Neural cell (in vitro differentiated cells): ENCODE measurements around the gene PHACTR3. TPM values are rescaled to one million over a fixed set of nuclear protein-coding genes. Genes with fewer than 3 reads are reported as not detected.

ENCODE experiments used
- H2AFZ ChIP-seq: fragments of 200-600, 300-800 bp; sonication (generic), shearing (Covaris generic); 2 replicates; pipeline ENCODE4 v1.6.0; 2014; ENCODE audit warnings: low read depth, mild to moderate bottlenecking, antibody characterized with exemption, low read length, moderate library complexity
- H3F3A ChIP-seq: fragments of 200-600 bp; shearing (Covaris generic); 2 replicates; pipeline ENCODE4 v1.6.1; 2016; ENCODE audit warnings: mild to moderate bottlenecking, moderate library complexity, mixed read lengths, antibody characterized with exemption, low read length; ENCODE audit not compliant: insufficient read depth, poor library complexity, severe bottlenecking
- H3K27ac ChIP-seq: fragments of 200-600, 300-800 bp; sonication (generic), shearing (Covaris generic); 2 replicates; pipeline ENCODE4 v1.5.1; 2014; ENCODE audit warnings: mild to moderate bottlenecking, low read length, moderate library complexity
- H3K27me3 ChIP-seq: fragments of 300-800, 200-600 bp; sonication (generic), shearing (Covaris generic); 2 replicates; pipeline ENCODE4 v1.6.0; 2014; ENCODE audit warnings: mild to moderate bottlenecking, low read depth, low read length, moderate library complexity; ENCODE audit not compliant: insufficient read depth
- H3K36me3 ChIP-seq: fragments of 300-800, 200-600 bp; sonication (generic), shearing (Covaris generic); 2 replicates; pipeline ENCODE4 v1.5.1; 2014; ENCODE audit warnings: mild to moderate bottlenecking, antibody characterized with exemption, low read length, moderate library complexity; ENCODE audit not compliant: insufficient read depth
- H3K4me2 ChIP-seq: fragments of 300-800, 200-600 bp; sonication (generic), shearing (Covaris generic); 2 replicates; pipeline ENCODE4 v1.6.0; 2014; ENCODE audit warnings: mild to moderate bottlenecking, low read length
- H3K4me3 ChIP-seq: fragments of 300-800, 200-600 bp; sonication (generic), shearing (Covaris generic); 2 replicates; pipeline ENCODE4 v1.5.1; 2014; ENCODE audit warnings: mild to moderate bottlenecking, low read length, moderate library complexity
- H3K79me2 ChIP-seq: fragments of 200-600 bp; shearing (Covaris generic); replicated peaks from 2 replicates; pipeline ENCODE4 v1.6.0; 2014; ENCODE audit warnings: mild to moderate bottlenecking, low read length, moderate library complexity; ENCODE audit not compliant: insufficient read depth
- H3K9ac ChIP-seq: fragments of 300-800, 200-600 bp; sonication (generic), shearing (Covaris generic); 2 replicates; pipeline ENCODE4 v1.6.1; 2016; ENCODE audit warnings: mild to moderate bottlenecking, low read length, mixed read lengths
- H3K9me2 ChIP-seq: fragments of 200-600 bp; shearing (Covaris generic); 2 replicates; pipeline ENCODE4 v1.6.1; 2016; ENCODE audit warnings: mild to moderate bottlenecking, low read length, mixed read lengths; ENCODE audit not compliant: insufficient read depth
- H3K9me3 ChIP-seq: fragments of 200-600, 300-800 bp; sonication (generic), shearing (Covaris generic); 2 replicates; pipeline ENCODE4 v1.6.1; 2016; ENCODE audit warnings: mild to moderate bottlenecking, mixed run types, low read length, moderate library complexity, mixed read lengths
- H4K20me1 ChIP-seq: fragments of 200-600 bp; shearing (Covaris generic); 2 replicates; pipeline ENCODE4 v1.6.1; 2016; ENCODE audit warnings: mild to moderate bottlenecking, mixed run types; ENCODE audit not compliant: insufficient read depth
- CTCF ChIP-seq: fragments of 450-650 bp; IDR thresholded peaks from 2 replicates; pipeline ENCODE4 v1.5.1; 2014; ENCODE audit warnings: antibody characterized with exemption, mild to moderate bottlenecking, moderate library complexity; ENCODE audit not compliant: poor library complexity, severe bottlenecking
- EP300 ChIP-seq: fragments of 450-650 bp; conservative IDR thresholded peaks from 2 replicates; pipeline ENCODE4 v1.6.1; 2014; ENCODE audit warnings: antibody characterized with exemption, mild to moderate bottlenecking, moderate library complexity; ENCODE audit not compliant: poor library complexity, severe bottlenecking
- EZH2 ChIP-seq: fragments of 200-600, 300-800 bp; shearing (Covaris generic), sonication (generic); IDR thresholded peaks from 2 replicates; pipeline ENCODE4 v1.6.1; 2014; ENCODE audit warnings: antibody characterized with exemption, low read length, borderline replicate concordance, mild to moderate bottlenecking; ENCODE audit not compliant: insufficient read depth, poor library complexity, severe bottlenecking
- MXI1 ChIP-seq: fragments of 450-650 bp; conservative IDR thresholded peaks from 2 replicates; pipeline ENCODE4 v1.6.1; 2014; ENCODE audit warnings: antibody characterized with exemption, mild to moderate bottlenecking; ENCODE audit not compliant: poor library complexity, severe bottlenecking
- POLR2AphosphoS5 ChIP-seq: IDR thresholded peaks from 2 replicates; pipeline ENCODE4 v1.6.1; 2012
- RAD21 ChIP-seq: fragments of 450-650 bp; conservative IDR thresholded peaks from 2 replicates; pipeline ENCODE4 v1.6.1; 2014; ENCODE audit warnings: antibody characterized with exemption, mild to moderate bottlenecking, moderate library complexity
- REST ChIP-seq: IDR thresholded peaks from 2 replicates; pipeline ENCODE4 v1.6.1; 2012; ENCODE audit warnings: borderline replicate concordance
- SMC3 ChIP-seq: fragments of 450-650 bp; conservative IDR thresholded peaks from 2 replicates; pipeline ENCODE4 v1.6.1; 2014; ENCODE audit warnings: antibody characterized with exemption, mild to moderate bottlenecking, moderate library complexity; ENCODE audit not compliant: poor library complexity
- TAF1 ChIP-seq: IDR thresholded peaks from 2 replicates; pipeline ENCODE4 v1.6.1; 2012; ENCODE audit warnings: low read depth
- polyA plus RNA-seq: library from polyadenylated mRNA; depleted of rRNA; stranded (reverse); fragments of >200 nt; gene quantifications from 2 replicates; pipeline ENCODE4 v1.2.3, GENCODE V29; 2014

PHACTR3 gene
- polyA plus RNA-seq, 1 donor from 2014 or later, result 1.3 TPM

DNA sequence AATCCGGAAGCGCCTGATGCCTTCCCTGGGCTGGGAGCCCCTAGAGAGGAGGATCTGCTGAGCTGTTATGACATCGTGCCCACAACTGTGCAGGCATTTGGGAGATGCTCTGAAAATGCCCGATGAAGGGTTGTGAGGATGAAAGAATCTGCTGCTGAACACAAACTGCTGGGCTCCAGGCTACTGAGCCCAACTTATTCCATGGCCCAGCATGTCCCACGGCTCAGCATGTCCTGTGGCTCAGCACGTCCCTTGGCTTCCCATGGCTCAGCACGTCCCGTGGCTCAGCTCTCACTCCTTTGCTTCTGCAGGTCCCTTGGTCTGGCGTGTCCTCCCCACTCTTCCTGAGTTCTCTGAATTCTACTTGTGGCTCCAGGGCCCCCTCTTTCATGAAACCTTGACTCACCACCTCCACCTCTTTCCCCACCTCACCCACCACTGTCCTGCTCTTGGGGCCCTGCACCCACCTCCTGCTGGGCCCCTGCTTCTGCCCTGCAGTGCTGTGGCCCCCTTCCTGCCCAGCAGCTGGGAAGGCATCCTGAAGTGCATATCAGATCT is 80.4 kb downstream of the PHACTR3 start:
- no peaks in the 10 kb centered on the region for H3K27me3 ChIP-seq
- H3K79me2 ChIP-seq, result no peaks in the 10 kb centered on the region
- no peaks in the 10 kb centered on the region for H3F3A ChIP-seq
- no peak overlapping the region for H3K27ac ChIP-seq
- H3K9me2 ChIP-seq, result no peaks in the 10 kb centered on the region
- H4K20me1 ChIP-seq, result no peaks in the 10 kb centered on the region
- TF ChIP-seq MXI1 (no peak), CTCF (no peak), REST (no peak), EZH2 (no peak), EP300 (no peak), TAF1 (no peak), SMC3 (no peak), RAD21 (no peak), POLR2AphosphoS5 (no peak)
- H3K9me3 ChIP-seq, result peaks cover 3% of the 10 kb centered on the region
- no peak overlapping the region for H3K4me2 ChIP-seq
- H3K4me3 ChIP-seq, result no peak overlapping the region
- H3K36me3 ChIP-seq, result no peaks in the 10 kb centered on the region
- no peak overlapping the region for H2AFZ ChIP-seq
- H3K9ac ChIP-seq, result no peak overlapping the region

DNA sequence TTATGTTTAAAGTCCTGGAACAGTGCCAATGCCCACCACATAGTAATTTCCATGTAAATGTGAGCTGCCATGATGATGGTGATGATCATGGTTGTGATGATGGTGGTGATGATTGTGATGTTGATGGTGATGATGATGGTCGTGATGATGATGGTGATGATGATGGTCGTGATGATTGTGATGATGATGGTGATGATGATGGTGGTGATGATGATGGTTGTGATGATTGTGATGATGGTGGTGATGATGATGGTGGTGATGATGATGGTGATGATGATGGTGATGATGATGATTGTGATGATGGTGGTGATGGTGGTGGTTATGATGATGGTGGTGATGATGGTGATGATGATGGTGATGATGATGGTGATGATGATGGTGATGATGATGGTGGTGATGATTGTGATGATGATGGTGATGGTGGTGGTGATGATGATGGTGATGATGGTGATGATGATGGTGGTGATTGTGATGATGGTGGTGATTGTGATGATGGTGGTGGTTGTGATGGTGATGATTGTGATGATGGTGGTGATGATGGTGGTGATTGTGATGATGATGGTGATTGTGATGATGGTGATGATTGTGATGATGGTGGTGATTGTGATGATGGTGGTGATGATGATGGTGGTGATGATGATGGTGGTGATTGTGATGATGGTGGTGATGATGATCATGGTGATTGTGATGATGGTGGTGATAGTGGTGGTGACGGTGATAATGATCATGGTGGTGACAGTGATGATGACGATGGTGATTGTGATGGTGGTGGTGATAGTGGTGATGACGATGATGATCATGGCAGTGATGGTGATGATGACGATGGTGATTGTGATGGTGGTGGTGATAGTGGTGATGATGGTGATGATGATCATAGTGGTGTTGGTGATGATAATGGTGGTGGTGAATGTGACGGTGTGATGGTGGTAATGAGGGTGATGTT is 82.3 kb downstream of the PHACTR3 start:
- H3K9ac ChIP-seq, result no peak overlapping the region
- no peaks in the 10 kb centered on the region for H3K27me3 ChIP-seq
- no peaks in the 10 kb centered on the region for H3K36me3 ChIP-seq
- peaks cover 3% of the 10 kb centered on the region for H3K9me3 ChIP-seq
- no peaks in the 10 kb centered on the region for H4K20me1 ChIP-seq
- no peak overlapping the region for H2AFZ ChIP-seq
- H3K4me3 ChIP-seq, result no peak overlapping the region
- H3K4me2 ChIP-seq, result no peak overlapping the region
- no peaks in the 10 kb centered on the region for H3K79me2 ChIP-seq
- TF ChIP-seq POLR2AphosphoS5, result no peak
- TF ChIP-seq RAD21, result no peak
- TF ChIP-seq EZH2, result no peak
- TF ChIP-seq REST, result no peak
- no peak for TF ChIP-seq EP300
- no peak for TF ChIP-seq MXI1
- no peak for TF ChIP-seq CTCF
- TF ChIP-seq SMC3, result no peak
- TF ChIP-seq TAF1, result no peak
- H3K9me2 ChIP-seq, result no peaks in the 10 kb centered on the region
- H3K27ac ChIP-seq, result no peak overlapping the region
- no peaks in the 10 kb centered on the region for H3F3A ChIP-seq
